ENCODE measurements around the gene GLRA2.

GLRA2 gene

DNA sequence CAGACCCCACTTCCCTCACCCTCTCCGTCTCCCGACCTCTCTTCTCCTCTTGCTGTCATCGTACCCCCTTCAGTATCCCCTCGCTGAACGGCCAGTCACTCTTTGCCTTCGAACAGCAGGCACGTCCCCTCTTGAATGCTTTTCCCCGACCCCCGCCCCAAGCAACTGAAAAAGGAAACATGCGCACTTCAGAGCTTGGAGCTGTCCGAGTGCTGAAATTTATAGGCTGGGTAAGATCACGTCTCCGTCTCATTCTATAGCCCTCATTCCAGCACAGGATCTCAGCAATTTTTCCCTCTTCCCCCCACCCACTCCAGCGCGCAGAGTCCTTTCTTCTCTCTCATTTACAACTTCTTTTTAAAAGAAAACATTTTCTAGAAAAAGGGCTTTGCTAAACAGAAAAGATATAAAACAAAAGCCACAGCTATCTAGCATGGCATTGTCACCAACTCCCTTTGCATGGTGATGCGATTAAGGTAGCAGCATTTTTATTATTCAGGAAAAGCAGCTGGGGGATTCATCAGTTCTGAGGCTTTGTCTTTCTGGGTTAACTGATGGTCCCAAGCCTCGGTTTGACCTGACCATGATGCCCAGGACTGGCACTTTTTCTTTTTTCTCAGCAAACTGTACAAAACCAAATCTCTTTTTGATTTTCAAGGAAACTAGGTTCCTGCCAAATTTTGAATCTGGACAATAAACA lies at the start of gene GLRA2:
Gene GLRA2 (plus strand): TSS at position 247 of the 700 bp plus-strand sequence. CDS start 522 bp downstream, outside the sequence.
- DNase-seq (ENCODE audit: low spot score), result no peak

DNA sequence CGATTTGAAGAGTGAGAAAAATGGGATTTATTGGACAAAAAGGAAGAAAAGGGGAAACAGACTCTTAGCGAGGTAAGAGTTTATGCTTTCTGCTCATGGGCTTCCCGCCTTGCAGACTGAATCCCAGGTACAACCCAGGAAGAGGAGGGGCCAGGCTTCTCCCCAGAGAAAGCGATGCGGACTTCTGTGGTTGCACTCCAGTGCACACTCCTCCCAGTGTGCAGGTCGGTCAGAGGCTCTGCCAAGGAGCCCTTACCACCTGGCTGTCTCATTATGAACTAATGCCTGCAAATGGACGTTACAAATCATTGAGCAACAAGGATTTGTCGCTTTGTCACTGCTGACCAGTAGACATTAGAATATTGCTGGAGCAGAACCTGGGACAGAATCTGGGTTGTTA lies 39.9 kb upstream of the GLRA2 start:
- DNase-seq (ENCODE audit: low spot score), result no peak

DNA sequence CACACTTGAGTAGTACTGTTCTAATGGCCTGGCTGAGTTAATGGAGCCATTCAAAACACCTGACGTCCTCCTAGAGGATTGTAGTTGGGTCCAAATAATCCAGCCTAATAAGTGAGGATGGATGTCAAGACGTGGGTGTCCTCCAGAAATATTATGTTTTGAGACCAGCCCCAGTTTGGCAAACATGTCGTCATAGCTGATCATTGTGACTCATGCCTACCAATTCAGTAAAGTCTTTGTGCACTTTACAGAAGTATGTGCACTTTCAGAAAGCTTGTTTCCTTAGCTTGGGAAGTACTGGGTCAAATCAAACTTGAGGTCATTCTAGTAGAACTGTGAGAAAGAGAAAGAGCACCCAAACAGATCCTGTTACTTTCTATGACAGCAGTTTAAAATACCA lies 37.6 kb upstream of the GLRA2 start:
- DNase-seq (ENCODE audit: low spot score), result no peak

DNA sequence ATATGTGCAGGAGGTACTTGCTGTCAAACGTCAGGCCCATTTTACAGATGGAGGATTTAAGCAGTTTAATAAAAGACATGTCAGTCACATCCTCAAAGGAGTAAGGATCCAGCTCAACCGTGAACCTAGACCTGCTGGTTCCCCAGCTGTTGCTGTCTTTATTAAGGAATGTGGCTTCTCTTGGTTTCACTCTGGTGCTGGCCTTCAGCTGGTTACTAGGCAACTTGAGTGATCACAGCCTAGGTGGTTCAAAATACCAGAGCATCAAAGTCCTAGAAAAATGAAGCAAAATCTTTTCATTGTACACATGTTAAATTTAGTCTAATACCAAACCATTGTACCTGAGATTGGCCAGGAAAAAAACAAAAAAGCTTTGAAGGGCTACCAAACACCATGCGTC lies 32.7 kb upstream of the GLRA2 start:
- DNase-seq (ENCODE audit: low spot score), result no peak

DNA sequence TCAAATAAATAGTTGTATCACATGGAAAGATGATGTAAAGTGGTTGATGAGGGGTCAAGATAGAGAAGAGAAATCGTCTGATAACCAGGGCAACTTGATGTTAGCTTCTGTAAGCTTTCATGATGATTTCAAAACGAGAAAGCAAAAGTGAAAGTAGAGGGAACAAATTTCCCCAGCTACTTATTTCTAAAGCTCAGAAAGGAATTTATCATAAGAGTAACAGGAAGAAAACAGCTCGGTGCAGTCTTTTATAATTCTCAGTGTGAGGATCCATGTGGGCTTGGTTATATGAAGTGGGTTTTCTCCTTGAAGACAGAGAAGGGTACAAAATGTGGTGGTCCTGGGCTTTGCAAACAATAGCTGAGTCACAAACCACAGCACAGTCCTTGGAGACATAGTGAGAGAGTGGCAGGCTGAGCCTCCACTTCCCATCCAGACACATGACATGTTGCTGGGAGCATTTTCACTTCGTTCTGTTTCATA lies 32.1 kb upstream of the GLRA2 start:
- no peak for DNase-seq (ENCODE audit: low spot score)

DNA sequence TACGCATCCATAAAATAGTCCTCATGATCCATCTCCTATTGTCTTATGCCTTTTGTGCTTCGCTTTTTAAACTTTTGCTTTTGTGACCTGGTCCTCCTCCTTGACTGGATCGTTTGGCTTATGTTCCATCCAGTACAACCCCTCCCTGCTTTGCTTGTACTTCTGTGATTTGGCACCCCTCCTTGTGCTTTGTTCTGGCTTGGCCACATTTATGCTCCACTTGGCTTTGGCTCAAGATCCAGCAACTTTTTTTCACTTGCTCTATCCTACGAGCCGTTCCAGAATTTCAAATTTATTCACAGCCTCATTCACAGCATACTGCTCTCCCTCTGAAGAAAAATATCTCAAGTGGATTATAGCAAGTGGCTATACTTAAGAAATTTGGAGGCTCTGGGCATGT lies 28.0 kb upstream of the GLRA2 start:
- DNase-seq (ENCODE audit: low spot score), result peak; percentile 20

DNA sequence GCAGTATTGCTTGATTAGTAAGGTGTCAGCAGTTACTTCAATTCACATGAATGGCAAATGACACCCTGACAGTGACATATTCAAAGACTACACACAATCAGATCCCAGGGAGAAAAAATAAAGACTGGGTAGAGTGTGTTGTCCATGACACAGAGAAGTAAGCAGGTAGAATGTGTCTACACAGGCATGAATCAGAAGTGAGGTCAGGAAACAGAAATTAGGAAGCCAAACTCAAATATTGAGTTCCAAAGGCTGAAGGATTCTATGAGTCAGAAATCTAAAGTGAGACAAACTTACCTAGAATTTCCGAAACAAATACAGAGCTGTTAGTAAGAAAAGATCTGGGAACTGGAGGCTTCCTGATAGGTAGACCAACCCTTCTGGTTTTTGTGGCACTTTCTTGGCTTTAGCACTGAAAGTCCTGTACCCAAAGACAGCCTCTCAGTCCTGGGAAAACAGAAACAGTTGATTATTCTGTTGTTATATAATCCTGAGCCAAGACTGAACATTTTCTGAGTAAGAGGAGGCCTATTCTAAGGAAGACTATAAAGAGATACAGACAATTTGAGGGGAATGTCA lies 24.3 kb upstream of the GLRA2 start:
- DNase-seq (ENCODE audit: low spot score), result no peak

DNA sequence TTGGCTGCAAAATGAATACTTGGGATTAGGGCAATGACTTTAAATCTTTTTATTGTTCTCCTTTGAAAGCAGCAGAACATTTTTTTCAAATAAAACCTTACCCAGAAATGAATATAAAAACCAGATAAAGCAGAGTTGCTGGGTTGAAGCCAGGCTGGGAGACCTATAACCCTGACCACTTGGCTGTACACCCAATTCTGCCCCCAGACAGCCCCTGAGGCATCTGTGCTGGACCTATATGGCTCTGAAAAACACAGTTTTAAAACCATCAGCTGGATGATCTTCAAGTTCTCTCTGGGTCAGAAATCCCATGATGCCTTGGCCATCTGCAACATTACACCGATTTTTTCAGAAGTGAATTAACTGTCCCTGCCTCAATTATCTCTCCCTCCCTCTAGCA lies 23.7 kb upstream of the GLRA2 start:
- DNase-seq (ENCODE audit: low spot score), result no peak

DNA sequence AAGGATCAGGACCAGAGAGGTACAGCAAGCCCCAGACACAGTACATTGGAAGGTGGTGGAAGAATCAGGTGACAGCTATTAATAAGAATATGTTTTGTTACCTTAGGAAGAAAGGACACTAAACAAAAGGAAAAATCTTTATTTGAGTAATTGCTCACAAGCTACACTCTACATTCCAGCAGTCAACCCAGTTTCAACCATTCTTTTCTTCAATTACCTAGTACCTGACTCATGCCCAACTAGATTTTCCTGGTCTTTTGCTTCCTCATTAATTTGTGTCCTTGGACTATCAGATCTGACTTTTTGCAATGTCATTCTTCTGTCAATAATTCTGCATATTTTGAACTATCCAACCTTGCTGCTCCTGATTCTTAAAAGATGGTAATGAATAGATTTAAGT lies 22.5 kb upstream of the GLRA2 start:
- DNase-seq (ENCODE audit: low spot score), result no peak

DNA sequence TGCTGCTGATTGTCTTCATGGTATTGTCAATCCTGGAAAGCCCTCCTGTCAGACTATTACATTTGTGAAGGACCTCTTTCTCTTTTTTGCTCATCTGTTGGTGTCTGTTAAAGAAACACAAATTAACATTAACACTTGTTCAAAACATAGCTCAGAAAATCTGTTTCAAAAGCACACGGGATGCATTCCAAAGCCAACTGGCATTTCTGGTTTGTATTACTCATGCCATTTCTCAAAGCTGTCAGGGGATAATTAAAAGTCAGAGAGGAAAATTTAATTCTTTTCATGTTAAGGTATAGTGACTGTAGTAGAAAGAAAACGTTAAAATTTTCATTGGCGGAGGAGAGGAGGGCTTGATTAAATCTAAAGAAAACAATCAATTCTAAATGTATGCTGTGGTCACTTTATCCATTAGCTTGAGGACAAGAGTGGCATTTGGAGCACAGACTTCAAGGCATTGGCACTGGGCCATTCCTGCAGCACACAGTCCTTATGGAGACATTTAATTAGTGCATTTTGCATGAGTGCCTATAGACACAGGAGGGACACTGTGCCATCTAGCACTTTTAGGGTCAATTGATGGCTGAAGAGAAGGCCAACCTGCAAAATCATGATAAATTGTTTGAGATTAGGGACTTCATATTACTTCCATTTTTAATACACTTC lies 21.2 kb upstream of the GLRA2 start:
- DNase-seq (ENCODE audit: low spot score), result no peak

DNA sequence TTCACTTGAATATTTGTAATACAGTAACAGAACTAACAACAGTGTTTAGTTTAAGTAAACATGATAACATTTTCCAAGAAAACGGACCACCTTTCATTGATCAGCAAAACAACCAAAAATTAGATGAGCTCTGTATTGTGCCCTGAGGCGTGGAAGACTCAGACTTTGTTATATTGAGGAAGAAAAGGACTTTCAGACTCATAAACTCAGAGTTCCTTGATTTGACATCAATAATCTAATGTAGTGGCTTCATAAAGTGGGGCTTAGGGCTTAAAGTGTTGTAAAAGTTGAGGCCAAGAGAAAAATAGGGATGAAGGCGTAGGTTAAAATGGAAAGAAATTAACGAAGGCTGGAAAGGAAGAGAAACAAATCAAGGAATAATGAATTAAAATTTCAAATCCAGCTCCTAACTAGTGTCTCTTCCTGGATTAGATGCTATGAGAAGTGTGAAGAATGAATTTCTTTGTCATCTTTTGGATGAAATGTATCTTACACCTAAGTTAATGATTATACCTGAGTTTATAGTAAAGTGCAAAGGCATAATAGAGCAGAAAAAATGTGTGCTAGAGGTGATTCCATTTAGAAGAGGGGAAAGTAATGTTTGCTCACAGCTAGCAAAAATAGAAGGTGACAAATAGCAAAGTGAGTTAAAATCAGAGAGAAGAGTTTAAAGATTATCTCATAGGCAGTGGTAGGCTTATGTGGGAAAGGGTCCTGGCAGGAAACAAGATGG lies 19.8 kb upstream of the GLRA2 start:
- no peak for DNase-seq (ENCODE audit: low spot score)

DNA sequence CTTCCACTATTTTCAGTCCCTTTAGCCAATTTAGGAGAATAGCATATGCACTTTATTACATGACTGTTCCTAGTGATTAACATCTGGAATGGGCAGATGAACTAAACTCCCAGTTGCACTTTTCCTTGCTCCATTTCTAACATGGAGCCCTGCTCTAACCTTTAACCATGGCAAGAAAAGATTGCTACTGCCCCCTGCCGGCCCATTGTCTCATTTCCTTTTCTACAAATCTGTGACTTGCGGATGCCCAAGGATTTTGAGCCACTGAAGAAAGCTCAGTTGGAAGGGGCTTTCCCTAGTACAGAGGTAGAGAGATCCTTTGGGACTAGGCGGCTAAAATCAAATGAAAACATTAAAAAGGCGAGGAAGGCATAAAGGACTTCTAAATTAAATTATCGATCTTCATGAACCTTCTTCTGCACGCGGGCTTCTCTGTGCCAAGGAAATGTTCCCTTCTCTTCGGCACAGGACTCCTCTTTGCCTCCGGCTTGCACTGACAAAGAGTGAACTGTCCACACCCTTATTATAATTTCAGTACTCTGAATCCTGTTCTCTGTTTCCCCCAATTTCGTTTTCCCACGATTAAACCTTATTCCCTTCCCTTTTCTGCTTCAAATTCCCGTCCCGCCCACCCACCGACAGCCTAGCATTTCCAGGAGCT lies 577 bp upstream of the GLRA2 start:
- DNase-seq (ENCODE audit: low spot score), result peak; percentile 20

DNA sequence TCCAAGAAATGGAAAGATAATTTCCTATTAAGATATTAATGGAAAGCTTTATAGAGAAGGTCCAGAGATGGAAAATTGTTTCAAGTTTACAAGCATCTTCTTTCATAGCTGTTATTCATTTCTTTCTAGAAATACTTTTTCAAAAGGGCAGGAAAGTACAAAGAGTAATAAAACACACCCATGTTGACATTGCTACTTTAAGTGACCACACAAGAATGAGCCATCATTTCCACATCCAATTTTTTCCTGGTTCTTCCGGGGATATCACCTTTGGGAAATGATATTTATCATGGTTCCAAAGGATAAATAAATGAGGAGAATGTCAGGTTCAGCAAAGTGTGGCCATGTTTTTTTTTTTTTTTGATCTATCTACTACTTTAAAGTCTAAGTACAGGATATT lies 4.5 kb downstream of the GLRA2 start:
- DNase-seq (ENCODE audit: low spot score), result no peak

DNA sequence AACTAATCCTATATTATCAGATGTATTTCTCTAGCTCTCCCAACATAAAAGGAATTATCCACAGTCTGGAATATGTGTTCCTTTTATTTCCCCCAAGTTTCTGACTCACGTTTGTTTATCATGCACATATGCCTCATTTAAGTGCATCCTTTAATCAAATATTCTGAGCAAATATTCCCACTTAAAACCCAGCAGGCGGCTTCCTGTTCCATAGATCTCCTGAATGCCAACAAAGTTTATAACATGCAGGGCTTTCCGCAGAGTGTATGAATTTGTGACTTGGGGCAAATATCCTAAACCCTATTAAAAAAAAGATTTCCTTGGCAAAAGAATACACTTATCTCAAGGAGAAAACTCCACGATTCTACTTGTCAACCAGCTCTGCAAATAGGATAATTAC lies 16.9 kb downstream of the GLRA2 start:
- no peak for DNase-seq (ENCODE audit: low spot score)

DNA sequence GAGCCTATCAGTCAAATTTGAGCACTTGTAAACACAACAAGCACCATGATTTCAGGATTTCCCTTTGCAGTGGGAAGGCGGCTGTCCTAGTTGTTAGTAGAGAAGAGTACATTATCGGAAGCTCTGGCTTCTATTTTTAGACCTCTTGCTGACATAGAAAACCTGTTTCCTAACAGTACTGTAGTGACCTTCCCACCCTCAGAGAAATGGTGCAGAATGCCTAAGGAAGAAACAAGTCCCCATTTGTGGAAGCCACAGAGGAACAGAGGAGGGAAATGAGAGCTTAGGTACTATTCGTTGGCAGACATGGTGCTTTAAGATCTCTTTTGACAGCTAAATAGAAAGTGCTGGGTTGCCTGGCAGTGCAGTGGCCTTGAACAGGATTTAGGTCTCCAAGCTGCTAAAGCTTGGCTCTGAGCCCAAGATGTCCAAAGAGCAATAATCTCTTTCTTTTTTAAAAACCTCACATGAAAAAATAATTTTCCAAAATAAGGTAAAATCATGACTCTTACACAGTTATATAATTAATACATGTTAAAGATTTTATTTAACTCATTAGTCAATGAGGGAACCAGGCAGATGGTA lies 24.9 kb downstream of the GLRA2 start:
- DNase-seq (ENCODE audit: low spot score), result no peak

DNA sequence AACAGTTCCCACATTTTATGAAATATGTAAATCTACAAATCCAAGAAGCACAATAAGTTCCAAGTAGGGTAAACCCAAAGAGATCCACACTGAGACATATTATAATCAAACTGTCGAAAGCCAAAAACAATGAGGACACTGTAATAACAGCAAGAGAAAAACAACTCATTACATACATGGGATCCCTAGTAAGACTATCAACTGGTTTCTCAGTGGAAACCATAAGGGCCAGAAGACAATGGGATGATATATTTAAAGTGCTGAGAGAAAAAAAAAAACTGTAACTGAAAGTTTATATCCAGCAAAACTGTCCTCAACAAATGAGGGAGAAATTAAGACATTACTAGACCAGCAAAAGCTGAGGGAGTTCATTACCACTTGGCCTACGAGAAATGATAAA lies 34.7 kb downstream of the GLRA2 start:
- no peak for DNase-seq (ENCODE audit: low spot score)

DNA sequence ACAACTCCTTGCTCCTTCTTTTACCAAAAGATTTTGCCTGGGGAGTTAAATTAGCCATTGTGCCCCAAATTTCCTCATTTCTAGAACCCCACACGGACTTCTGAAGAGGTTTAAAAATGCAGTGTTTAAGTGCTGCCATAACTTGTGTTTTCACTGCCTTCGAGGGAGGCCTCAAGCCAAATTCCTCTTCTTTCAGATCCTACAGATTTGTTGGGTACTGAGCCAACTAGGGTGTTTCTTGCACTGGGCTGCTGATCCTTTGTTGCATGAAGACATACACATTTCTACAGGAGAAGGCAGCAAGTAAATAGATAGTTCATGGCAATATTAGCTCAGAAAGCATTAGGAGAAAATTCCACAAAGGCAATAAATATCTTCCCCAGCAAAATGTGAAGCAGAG lies 43.8 kb downstream of the GLRA2 start:
- no peak for DNase-seq (ENCODE audit: low spot score)

DNA sequence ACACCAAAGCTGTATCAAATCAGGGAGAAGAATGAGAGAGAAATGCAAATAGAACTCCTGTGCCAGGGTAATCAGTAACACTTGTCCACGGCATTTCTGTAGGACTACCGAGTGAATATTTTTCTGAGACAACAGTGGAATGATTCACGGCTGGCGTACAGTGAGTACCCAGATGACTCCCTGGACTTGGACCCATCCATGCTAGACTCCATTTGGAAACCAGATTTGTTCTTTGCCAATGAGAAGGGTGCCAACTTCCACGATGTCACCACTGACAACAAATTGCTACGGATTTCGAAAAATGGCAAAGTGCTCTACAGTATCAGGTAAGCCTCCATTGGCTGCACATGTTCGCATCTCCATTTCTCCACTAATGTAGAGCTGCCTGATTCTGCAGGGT lies 51.7 kb downstream of the GLRA2 start:
- no peak for DNase-seq (ENCODE audit: low spot score)

DNA sequence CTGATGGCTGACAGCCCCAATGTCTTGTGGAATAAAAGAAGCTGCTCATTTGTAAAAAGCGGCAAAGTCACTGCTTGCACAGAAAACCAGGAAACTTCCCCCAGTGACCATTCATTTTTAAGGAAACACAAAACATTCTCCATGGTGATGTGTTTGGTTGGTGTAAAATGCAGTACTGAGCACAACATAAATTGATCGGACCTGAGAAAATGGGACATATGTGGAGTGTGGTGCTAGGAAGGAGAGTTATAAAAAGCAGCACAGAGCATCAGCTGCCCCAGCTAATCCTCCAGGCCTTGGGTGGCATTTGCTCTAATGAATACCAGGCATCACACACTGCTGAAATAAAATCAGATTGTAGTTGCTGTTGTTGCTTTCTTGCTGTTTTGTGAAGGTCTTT lies 55.2 kb downstream of the GLRA2 start:
- no peak for DNase-seq (ENCODE audit: low spot score)

DNA sequence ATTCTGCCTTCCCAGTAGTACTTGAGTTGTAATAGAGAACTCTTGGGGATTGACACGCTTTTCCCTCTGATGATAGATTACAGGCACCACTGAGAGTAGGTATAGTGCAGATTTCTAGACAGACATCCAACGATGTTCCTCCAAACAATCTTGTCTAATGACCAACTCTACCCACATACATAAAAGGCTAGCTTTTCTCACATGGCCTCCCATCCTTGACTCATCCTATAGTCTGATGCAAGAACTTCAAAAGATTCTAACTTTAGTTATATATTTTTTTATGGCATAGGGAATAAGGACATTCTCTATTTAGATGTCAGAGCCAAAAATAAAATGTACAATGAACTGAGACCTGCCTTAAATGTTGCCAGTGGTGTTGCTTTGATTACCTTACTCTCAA lies 60.9 kb downstream of the GLRA2 start:
- no peak for DNase-seq (ENCODE audit: low spot score)

DNA sequence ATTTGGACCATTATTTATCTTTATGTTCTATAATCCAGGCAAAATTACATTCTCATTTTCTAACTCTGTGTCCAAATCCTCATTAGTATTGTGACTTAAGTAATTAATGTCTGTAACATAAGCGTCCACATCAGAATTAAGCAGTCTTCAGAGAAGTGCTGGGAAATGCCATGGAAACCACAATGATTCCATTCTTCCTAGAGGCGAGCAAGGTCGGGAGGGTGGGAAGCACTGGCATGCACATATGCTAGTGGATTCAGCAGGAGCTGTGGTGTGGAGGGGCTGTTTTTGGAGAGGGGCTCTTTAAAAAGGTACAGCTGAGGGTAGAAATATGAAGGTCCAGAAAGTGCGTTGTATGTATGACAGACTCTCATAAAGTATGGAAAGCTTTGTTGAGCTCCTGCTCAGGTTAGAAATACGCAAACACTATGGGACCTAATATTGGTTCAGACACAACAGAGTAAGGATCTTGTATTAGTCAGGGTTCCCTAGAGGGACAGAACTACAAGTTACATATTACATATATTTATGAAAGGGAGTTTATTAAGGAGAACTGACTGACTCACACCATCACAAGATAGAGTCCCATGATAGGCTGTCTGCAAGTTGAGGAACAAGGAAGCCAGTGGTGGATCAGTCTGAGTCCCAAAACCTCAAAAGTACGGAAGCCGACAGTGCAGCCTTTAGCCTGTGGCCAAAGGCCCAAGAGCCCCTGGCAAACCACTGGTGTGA lies 61.5 kb downstream of the GLRA2 start:
- DNase-seq (ENCODE audit: low spot score), result no peak
